ENCODE results near the gene UNC93A.
A peak's percentile ranks its signal among the peaks of the same experiment; 100 is the strongest.
"Not testable (repeated sequence)": the region's sequence is repeated elsewhere in the genome, so short reads cannot be mapped to it uniquely, and the experiment has no call there.

UNC93A gene

DNA sequence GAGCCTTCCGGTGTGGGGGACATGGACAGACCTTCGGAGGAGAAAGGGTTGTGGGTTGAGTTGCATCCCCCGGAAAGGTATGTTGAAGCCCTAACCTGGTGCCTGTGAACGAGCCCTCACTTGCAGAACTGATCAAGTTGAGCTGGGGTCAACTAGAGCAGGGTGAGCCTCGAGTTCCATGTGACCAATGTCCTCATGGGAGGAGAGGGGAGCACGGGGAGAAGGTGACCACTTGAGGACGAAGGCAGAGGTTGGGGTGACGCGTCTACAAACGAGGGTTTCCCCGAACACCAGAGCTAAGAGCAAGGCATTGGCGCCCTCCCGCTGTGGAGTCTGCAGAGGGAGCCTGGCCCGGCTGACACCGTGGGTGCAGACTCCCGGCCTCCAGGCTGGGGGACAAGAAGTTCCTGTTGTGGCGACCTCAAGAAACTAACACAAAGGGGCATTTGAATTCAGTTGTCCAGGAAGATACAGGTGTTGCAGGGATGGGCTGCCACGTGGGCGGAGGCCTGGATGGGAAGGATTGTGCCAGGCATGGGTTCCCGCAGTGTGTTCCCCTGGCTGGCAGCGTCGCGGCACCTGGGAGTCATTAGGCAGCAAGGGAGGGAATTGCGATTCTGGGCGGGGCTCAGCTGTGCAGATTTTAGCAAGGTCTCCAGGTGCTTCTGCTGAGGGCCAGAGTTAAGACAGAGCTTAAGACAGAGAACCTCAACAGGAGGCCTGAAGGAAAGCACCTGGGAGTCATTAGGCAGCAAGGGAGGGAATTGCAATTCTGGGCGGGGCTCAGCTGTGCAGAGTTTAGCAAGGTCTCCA, 20.4 kb upstream of the UNC93A start:
- no peak for DNase-seq (ENCODE audit: low read depth in 2 of 2)

DNA sequence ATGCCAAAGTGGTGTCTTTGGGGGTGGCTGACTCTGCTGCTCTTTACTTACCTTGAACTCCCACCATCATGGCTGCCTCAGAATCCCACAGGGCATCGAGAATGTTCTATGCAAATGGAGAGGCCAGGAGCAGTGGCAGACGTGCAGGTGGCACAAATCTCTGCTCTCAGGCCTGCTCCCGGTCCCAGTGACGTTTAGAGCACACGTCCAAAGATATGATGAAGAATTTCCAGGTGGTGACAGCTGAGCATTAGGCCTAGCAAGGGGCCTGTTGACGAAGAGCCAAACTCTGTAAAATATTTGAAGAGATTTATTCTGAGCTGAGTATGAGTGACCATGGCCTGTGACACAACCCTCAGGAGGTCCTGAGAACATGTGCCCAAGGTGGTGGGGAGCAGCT, 19.0 kb upstream of the UNC93A start:
- DNase-seq (ENCODE audit: low read depth in 2 of 2), result no peak

DNA sequence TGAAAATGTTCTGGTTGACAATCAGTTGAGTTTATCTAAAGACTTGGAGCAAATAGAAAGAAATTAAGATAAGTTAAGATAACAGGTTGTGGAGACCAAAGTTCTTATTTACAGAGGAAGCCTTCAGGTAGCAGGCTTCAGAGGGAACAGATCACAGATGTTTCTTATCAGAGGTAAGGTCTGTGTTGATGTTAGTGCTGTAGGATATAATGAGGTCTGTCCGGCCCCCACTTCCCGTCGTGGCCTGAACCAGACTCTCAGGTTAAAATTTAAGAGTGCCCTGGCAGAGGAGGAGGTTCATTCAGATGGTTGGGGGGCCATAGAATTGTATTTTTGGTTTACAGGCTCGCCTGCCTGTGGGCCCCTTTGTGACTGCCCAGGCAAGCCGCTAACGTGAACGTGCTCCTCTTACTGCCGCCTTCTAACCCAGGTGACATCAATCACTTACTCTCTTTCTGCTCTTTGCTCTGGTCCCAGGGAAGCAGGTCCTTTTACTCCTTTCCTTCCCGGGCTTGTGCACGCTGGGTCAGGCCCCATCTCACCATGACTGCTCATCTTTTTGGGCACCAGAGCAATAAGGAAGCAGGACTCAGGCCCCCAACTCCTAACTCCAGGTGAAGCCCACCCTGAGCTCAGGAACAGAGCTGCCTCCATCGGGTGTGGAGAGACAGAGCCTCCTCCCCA, 18.3 kb upstream of the UNC93A start:
- no peak for DNase-seq (ENCODE audit: low read depth in 2 of 2)

DNA sequence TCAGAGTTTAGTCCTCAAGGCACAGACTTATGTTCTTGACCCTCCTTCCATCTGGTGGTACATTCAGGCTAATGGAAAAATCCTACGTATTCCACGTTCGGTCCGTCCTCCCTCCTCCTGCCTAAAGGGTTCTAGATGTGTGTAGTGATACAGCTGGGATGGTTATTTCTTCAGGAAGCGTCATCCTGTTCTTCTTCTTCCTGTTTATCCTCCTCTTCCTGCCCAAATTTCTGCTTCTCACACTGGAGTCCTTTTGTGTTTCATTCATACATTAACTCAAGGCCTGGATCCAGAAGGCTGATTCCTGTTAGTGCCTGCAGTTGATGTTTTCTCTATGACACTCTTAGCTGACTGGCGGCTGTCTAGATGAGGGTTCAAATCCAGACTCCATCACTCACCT, 16.8 kb upstream of the UNC93A start:
- no peak for DNase-seq (ENCODE audit: low read depth in 2 of 2)

DNA sequence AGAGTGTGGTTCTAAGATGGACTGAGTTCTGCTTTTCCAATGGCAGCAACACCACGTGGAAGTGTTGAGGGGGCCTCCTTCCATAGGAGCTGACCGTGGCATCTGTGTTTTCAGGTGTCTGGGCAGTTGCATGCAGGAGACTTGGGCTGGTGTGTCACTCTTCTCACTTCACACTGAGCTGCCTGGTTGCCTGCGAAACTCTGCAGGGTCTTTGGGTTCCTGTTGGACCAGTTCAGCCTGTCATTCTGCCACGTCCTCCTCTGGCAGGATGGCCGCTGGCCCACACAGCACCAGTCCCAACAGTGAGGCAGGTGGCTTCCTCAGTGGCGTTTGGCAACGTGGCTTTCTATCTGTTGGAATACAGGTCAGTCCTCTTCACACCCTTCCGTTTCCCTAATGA, 16.1 kb upstream of the UNC93A start:
- no peak for DNase-seq (ENCODE audit: low read depth in 2 of 2)

DNA sequence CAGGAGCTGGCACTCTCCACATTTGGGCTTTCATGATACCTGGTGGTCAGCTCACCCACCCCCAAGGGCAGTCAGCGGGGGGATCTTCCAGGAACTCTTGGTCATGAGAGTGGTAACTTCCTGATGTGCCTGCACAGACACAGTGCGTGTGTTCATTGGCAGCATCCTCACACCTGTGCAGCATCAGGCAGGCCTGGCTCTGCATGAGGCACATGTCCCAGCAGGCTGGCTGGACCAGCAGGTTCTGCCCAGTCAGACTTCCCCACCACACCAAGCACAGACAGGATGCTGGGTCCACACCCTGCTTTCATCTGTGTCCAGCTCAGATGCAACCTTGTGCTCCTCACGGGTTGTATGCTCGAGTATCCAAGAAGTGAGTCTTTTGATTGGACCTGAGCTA, 15.7 kb upstream of the UNC93A start:
- DNase-seq (ENCODE audit: low read depth in 2 of 2), result no peak

DNA sequence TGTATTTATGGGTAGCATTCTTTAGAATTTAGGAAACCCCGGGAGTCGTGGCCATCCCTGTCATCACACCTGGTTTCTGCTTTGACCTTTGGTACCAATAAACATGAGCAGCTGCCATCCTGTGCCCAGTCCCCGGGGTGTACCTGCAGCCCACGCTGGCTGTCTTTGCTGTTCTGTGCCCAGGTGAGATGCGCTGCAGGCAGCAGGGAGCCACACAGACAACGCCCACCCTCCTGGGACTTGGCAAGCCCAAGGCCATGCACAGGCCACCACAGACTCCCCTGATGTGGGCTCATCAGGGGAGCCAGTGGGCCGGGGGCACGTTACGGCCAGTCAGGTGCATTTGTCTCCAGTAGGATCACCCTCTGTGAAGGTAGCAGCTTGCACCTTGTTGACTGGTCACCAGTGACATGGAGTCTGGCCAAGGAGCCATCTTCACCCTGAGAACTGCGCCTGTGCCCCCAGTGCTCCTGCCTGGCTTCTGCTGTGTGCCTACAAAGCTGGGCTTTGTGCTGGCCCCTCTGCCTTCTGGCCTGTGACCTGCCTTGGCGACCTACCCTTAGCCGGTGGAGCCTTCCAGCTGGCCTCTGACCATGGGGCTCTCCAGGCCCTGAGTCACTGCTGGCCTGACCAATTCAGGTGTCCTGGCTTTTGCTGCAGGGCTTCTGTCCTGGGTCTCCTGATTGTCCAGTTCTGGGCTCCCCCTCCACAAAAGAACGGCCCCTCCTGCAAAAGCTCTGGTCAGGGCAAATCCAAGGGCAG, 14.2 kb upstream of the UNC93A start:
- DNase-seq (ENCODE audit: low read depth in 2 of 2), result no peak

DNA sequence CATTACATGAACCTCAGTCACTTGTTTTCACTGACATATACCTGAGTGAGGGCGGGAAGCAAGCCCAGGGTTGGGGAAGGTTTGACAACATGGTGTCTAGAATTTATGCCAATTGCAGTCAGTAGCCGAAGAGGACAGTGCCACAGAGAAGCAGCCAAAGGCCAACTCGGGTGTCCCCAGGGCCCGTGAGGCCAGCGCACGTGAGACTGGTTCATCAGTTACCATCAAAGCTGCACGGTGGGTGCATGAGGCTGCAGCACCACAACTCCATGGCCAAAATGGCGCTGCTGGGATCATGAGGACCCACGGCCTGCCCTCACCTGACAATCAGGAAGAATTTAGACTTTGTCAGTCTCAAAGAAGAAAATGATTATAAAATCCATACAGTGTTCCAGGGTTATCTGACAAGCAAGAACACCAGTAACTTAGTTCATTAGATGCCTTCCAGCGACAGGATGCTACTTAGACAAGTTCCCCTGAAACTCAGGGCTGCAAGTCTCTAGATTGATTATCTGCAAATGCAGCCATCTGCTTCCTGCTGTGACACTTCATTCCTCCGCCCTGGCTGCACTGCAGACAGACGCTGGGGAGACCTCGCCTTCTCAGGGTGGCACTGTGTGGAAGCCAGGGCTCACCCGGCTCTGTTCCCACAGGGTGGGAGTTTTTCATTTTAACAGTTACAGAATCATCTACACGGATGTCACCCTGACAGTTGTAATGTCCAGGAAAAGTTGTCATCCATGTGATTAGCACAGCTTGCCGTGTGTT, 12.8 kb upstream of the UNC93A start:
- DNase-seq (ENCODE audit: low read depth in 2 of 2), result not testable (repeated sequence)

DNA sequence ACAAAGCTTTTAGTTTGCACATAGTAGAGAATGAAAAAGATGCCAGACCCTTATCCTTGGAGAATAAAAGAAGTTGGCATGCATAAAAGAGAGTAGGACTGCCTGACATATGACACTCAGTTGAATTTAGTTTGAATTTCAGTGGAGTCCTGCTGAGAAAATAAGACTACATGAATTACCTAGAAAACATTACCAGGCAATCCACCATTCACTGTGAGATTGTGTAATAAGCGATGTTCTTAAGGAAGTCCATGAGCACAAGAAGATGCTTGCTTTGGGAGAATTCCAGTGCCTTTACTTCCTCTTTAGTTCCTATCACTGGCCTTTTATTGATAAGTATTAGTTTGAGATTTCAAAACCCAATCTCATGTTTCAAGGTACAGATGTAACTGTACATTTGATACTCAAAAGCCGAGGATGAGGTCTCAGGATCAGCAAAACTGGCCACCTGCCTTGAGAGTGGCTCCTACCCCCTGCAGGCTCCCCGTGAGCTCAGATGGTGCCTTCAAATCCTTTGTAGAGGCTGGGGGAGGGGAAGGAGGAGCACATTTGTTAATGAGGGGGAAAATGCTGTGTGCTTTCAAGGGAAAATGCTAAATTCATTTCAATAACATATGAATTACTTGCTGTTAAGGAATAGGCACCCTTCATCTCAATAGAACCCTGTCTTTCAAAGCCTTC, 11.2 kb upstream of the UNC93A start:
- no peak for DNase-seq (ENCODE audit: low read depth in 2 of 2)

DNA sequence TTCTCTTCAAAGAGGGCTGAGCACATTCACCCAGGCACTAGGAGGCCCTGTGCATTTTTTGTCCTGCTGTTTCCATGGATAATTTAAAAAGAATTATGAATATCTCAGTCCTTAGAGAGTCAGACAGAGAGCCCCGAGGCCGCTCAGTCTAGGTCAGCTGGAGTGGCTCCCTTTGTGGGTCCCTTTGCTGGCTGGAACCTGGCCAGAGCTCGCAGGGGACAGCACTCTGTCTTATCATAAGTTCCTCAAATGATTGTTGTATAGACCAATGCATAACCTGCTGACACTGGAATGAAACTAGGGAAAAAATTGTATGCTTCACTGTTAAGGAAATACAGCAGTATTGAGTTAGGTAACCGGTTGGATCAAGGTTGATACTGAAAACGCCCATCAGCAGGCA, 10.6 kb upstream of the UNC93A start:
- DNase-seq (ENCODE audit: low read depth in 2 of 2), result not testable (repeated sequence)

DNA sequence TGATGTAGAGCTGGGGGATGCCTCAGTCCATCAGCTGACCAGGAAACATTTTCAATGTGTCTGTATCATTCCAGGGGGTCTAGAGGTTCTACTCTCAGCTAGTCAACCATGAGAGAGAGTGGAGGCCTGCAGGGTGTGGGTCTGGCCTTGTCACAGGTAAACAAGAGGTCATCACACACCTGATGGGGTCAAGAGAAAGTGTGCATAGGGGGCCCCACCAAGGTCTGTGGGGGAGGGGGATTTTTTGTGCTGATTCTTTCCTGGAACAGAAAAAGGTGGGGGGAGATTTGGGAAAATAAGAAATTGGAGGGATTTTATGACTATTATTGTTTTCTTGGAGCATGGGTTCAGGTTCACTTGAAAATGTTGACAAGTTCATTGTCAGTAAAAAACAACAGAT, 8.9 kb upstream of the UNC93A start:
- DNase-seq (ENCODE audit: low read depth in 2 of 2), result no peak

DNA sequence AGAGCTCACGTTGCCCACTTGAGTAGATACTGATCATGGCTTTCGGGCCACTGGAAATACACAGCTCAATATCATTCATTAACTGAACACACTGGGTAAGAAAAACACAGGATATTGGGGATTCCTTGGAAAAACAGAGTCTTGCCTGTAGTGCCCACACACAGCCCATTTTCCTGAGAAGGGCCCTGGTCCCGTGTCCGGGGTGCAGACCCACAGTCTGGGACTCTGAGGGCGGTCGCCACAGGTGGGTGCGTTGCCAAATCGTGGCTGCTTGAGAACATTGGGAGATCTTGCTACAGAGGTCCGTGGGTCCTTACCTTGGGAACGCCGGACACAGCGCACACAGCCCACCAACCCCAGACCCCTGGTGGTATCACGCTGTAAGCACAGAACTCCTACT, 6.5 kb upstream of the UNC93A start:
- not testable (repeated sequence) for DNase-seq (ENCODE audit: low read depth in 2 of 2)

DNA sequence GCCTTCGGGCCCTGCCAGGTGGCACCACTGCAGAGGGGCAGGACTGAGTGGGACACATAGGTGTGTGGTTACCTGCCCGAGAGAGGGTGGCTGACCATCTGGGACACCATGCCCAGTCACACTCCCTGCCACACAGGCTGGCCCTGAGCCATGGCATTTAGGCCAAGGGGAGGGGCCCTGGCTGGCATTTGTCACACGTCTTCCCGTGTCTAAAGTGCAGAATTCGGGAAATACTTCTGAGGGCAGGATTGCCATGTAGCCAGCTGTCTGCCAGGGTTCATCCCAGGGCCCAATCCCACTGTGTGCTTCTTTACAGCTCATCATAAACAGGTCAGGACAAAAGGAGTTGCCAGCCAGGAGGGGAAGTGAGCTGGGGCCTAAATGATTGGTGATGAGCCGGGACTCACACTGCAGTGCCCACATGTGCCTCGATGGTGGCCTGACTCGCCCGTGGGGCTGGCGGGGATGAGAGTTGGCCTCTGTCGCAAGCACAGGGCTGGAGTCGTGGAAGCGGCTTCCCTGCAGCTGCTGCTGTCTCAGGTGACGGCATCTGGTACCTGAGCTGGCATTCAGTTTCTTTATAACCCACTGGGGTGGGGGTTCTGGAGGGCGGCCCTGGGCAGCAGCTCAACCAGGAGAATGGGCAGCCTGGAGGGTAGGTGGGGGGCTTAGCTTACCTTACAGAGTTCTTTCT, 5.9 kb upstream of the UNC93A start:
- DNase-seq (ENCODE audit: low read depth in 2 of 2), result no peak

DNA sequence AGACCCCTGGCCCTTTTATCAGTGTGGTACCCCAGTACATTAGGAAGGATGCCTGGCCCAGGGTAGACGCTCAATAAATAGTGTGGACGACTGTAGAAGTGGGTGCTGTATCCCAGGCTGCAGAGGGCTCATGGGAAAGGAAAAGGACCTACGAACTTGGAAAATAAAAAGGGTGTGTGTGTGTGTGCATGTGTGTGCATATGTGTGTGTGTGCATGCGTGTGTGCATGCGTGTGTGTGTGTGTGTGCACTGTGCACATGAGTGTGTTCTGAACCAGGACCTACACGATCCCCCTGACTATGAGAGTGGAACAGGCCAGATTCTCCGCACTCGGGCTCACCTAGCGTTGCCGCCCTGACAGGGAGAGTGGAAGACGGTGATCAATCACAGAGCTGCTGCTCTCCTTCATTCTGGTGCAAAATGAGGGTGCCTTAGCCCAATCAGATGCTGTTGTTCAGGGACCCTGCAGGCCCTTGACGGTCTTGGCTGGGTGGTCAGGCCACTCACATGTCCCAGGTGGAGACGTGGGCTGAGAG, 3.5 kb upstream of the UNC93A start:
- no peak for DNase-seq (ENCODE audit: low read depth in 2 of 2)

DNA sequence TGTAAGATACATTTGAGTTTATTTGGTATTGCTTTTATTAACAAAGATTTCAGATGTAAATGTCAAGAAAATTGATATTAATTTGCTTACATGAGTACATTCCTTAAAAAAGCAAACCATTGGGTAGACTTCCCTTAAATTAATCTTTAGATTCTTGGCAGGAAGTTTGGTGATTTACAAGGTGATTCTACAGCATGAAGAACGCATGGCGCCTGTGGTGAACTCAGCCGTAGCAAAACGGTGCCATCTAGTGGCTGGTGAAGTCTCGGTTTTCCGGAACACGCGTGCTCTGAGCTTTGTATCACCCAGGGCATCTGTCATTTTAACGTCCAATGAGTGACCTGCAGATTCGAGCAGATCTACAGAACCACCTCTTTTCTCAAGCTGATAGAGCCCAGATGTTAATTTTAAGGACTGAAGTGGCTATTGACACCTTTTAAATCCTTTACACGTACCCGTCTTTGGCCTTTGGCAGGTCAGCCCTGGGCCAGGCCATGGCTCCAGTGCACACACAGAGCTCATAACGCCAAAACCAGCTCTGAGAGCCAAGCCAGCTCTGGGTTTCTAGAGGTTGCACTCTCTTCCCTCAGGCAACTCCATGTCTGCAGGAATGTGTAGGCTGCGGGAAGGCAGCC, 2.4 kb upstream of the UNC93A start:
- peak in 1 of 2 donors; percentile 3 for DNase-seq (ENCODE audit: low read depth in 2 of 2)

DNA sequence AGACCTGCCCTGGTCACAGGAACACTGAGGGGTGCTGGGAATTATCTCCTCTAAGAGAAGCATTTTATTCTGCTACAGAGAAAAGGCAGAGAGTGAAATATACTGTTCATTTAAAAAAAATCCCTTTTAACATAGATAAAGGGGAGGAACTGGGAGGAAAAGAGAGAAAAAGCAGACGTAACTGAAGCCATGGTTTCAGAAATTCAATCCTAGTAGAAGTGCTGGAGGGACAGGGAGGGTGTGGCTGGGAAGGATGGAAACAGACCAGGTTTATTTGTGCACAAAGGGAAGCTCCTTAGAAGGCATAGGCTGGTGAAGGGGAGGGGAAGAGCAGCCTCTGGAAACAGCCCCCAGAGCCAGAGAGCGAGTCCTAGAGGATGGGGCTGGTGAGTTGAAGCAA, 1.8 kb upstream of the UNC93A start:
- DNase-seq (ENCODE audit: low read depth in 2 of 2), result not testable (repeated sequence)

DNA sequence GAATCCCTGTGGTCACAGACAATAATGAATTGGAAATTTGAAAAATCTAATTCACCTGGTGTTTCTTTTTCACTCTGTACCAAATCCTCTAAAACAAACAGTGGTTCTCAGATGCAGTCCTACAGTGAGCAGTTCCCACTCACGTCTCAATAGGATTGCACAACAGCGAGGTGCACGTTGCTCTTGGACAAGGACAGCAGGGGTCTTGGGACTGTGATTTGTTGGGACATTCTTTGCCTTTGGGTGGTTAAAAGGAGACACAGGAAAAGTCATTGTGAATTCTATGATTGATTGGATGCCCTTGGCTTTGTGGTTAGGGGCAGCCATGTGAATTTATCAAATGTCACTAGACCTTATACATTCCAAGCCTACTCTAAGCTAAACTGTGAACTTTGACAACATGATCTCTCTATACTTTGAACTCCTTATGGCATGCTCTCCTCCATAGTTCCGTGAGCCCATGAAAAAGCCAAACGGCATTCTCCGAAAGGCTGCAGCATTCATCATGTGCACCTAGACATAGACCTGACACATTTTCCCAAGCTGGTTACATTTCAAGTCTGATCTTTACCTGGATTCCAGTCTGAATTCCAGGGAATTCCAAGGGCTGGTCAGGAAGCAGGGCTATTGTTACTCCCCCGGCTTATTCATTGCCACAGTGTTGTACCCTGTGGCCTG, 647 bp downstream of the UNC93A start:
- DNase-seq (ENCODE audit: low read depth in 2 of 2), result no peak

DNA sequence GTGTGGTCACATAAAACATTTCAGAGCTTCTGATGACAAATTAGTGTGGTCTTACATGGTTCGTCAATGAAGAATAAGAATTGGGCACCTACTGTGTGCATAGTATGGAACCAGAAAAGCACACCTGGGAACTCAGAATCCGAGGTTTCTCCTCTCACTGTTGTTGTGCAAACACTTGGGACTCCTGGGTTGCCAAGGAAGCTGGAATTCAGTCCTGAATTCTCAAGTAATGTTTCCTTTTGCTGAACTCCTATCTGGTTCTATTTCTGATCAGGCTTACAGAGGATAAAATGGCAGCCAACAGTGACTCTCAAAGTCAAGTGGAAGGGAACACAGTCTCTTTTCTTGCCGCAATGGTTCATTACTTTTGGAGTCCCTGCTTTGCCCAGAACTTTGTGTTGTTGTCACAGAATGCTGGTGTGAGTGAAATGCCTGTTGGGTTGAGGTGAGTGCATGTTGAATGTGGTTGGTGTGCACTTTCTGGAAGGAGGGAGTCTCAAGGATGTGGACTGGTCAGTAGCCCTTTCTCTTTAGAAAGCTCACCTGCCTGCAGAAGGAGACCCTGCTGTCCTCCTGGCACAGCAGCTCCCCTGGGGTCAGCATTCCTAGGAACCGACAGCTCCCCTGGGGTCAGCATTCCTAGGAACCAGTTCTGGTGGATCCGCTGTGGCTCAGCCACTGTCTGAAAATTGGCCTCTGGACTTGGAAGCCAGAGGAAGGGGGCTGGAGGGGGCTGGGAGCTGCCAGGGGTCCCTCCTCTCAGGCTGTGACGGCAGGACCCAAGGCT, 1.4 kb downstream of the UNC93A start:
- DNase-seq (ENCODE audit: low read depth in 2 of 2), result no peak
